ENCODE results near the gene SYT11. TPM values are rescaled to one million over a fixed set of nuclear protein-coding genes. Genes with fewer than 3 reads are reported as not detected.
A peak's percentile ranks its signal among the peaks of the same experiment; 100 is the strongest.

The SYT11 gene
- total and polyA plus RNA-seq, 9 of the 15 experiments (the other 6 are each of a cell fraction or from before 2014, with no cell fraction given) = 0.05 to 0.18 (median 0.11) TPM

GRCh38 chr1:155858800-155859233 is 550 bp upstream of the SYT11 start (continued):
- TF ChIP-seq CTCF (IDR thresholded peaks at IDR 0.05 in 2 of 3, conservative IDR thresholded peaks at IDR 0.05 in 1 of 3; ENCODE audit: insufficient read depth in 2 of 3, low read depth in 1 of 3, low read length in 3 of 3) (no peak), CEBPG (CRISPR knock-in tag; IDR thresholded peaks at IDR 0.05) (peak; percentile 64; the same call in 1 of the 2 replicates), CEBPG (tag; conservative IDR thresholded peaks at IDR 0.05 in 1 of 2, IDR thresholded peaks at IDR 0.05 in 1 of 2) (peak; percentile 79 to 94), MITF (IDR thresholded peaks at IDR 0.05) (no peak), BCOR (IDR thresholded peaks at IDR 0.05) (peak; percentile 90), CAMTA2 (CRISPR knock-in tag; conservative IDR thresholded peaks at IDR 0.05) (no peak), ZNF232 (CRISPR knock-in tag; IDR thresholded peaks at IDR 0.05) (no peak), ZFP36 (IDR thresholded peaks at IDR 0.05; ENCODE audit: low read depth, low read length, partially characterized antibody) (no peak), ZNF766 (CRISPR knock-in tag; conservative IDR thresholded peaks at IDR 0.05) (peak; percentile 69; the same call in 1 of the 2 replicates), PRPF4 (IDR thresholded peaks at IDR 0.05; ENCODE audit: insufficient read depth, low read depth, low read length, poor library complexity, severe bottlenecking) (no peak), HDAC1 (IDR thresholded peaks at IDR 0.05) (no peak), ZNF3 (CRISPR knock-in tag; IDR thresholded peaks at IDR 0.05) (no peak), GTF2F1 (IDR thresholded peaks at IDR 0.05; ENCODE audit: low read depth, low read length) (no peak), CBX1 (IDR thresholded peaks at IDR 0.05; ENCODE audit: low read depth) (no peak), SRSF3 (IDR thresholded peaks at IDR 0.05; ENCODE audit: insufficient read depth, low read length) (no peak), SP2 (IDR thresholded peaks at IDR 0.05; ENCODE audit: extremely low read depth, low read depth, low read length, poor library complexity, severe bottlenecking) (no peak), CXXC5 (CRISPR knock-in tag; IDR thresholded peaks at IDR 0.05) (no peak), TBL1XR1 (IDR thresholded peaks at IDR 0.05; ENCODE audit: low read length in 2 of 2) (no peak), ZNF584 (CRISPR knock-in tag; IDR thresholded peaks at IDR 0.05; ENCODE audit: low read depth) (no peak), ARHGAP35 (IDR thresholded peaks at IDR 0.05; ENCODE audit: partially characterized antibody) (no peak), CHD4 (IDR thresholded peaks at IDR 0.05; ENCODE audit: insufficient read depth, insufficient replicate concordance, low read depth, low read length, poor library complexity, severe bottlenecking) (no peak), ZNF785 (CRISPR knock-in tag; IDR thresholded peaks at IDR 0.05) (no peak), ZNF274 (IDR thresholded peaks at IDR 0.05; ENCODE audit: borderline replicate concordance, low read depth, low read length) (no peak), ZNF121 (CRISPR knock-in tag; conservative IDR thresholded peaks at IDR 0.05) (no peak), HDAC6 (IDR thresholded peaks at IDR 0.05; ENCODE audit: low read depth, low read length) (no peak), ZNF830 (CRISPR knock-in tag; IDR thresholded peaks at IDR 0.05) (no peak), SOX6 (IDR thresholded peaks at IDR 0.05) (no peak), MTA3 (IDR thresholded peaks at IDR 0.05; ENCODE audit: borderline replicate concordance) (no peak), NFRKB (IDR thresholded peaks at IDR 0.05; ENCODE audit: low read depth) (no peak), NFXL1 (CRISPR knock-in tag; IDR thresholded peaks at IDR 0.05) (no peak)
